H1 (cell line): ENCODE results near the gene RPS18. TPM values are rescaled to one million over a fixed set of nuclear protein-coding genes. Genes with fewer than 3 reads are reported as not detected.

Source experiments
- CTCF ChIA-PET: fragments of 300-600 bp; sonication (Branson Sonifier 250); formaldehyde crosslinking; loops from one replicate; lab custom pipeline; 2021; ENCODE audit not compliant: partially characterized antibody; lab: Charles Lee
- POLR2A ChIA-PET: fragments of 300-600 bp; sonication (Branson Sonifier 250); formaldehyde crosslinking; loops from one replicate; lab custom pipeline; 2021; ENCODE audit warnings: inconsistent platforms; ENCODE audit not compliant: partially characterized antibody; lab: Charles Lee
- DNase-seq, 2 experiments: peaks; one replicate each; pipeline versions ENCODE4 v3.0.0 to v3.0.0-alpha.2; 2010 to 2022; ENCODE audit warnings: low spot score in 2 of 2, low read depth in 1 of 2, mixed read lengths in 1 of 2
- FAIRE-seq: peaks from 2 replicates; lab custom pipeline; 2011; peaks lifted over from hg19 to GRCh38; lab: Jason Lieb, UNC
- H2AFZ ChIP-seq: 2 replicates; pipeline ENCODE4 v1.8.1; 2012; ENCODE audit warnings: low read length, inconsistent platforms
- H2AK5ac ChIP-seq: 2 replicates; pipeline ENCODE4 v1.6.1; 2013; ENCODE audit warnings: low read depth, low read length
- H2BK120ac ChIP-seq: replicated peaks from 2 replicates; pipeline ENCODE3; 2013; ENCODE audit warnings: low read depth, low read length, inconsistent platforms
- H2BK12ac ChIP-seq: 2 replicates; pipeline ENCODE4 v1.6.1; 2013; ENCODE audit warnings: low read depth, low read length
- H2BK15ac ChIP-seq: 2 replicates; pipeline ENCODE4 v1.6.1; 2013; ENCODE audit warnings: low read length
- H2BK20ac ChIP-seq: 2 replicates; pipeline ENCODE4 v1.6.1; 2013; ENCODE audit warnings: low read length
- H2BK5ac ChIP-seq: 2 replicates; pipeline ENCODE4 v1.6.1; 2013; ENCODE audit warnings: low read depth, low read length
- H3K14ac ChIP-seq: 2 replicates; pipeline ENCODE4 v1.6.1; 2013; ENCODE audit warnings: inconsistent platforms; ENCODE audit not compliant: insufficient read length
- H3K18ac ChIP-seq: 2 replicates; pipeline ENCODE4 v1.6.1; 2013; ENCODE audit warnings: low read length; ENCODE audit errors: extremely low read depth
- H3K23ac ChIP-seq: 2 replicates; pipeline ENCODE4 v1.6.1; 2013; ENCODE audit warnings: inconsistent platforms; ENCODE audit not compliant: insufficient read length
- H3K23me2 ChIP-seq: 2 replicates; pipeline ENCODE4 v1.6.1; 2013; ENCODE audit warnings: low read depth, low read length
- H3K27ac ChIP-seq: 2 replicates; pipeline ENCODE4 v1.6.1; 2011; ENCODE audit warnings: low read depth, low read length, inconsistent platforms
- H3K27me3 ChIP-seq, 4 experiments: replicated peaks in 1 of 4; 1 replicate in 1 of 4; 2 replicates in 3 of 4; pipeline versions ENCODE4 v1.6.1 to v1.8.1; 2011 to 2013; ENCODE audit warnings: low read length in 3 of 4, mild to moderate bottlenecking in 3 of 4, inconsistent platforms in 2 of 4, mixed read lengths in 2 of 4, moderate library complexity in 1 of 4; ENCODE audit not compliant: control insufficient read depth in 3 of 4, insufficient read depth in 3 of 4; ENCODE audit errors: extremely low read depth in 1 of 4
- H3K36me3 ChIP-seq, 4 experiments: 2 replicates each; pipeline versions ENCODE4 v1.6.1 to v1.8.1; 2011 to 2013; ENCODE audit warnings: mild to moderate bottlenecking in 4 of 4, low read length in 3 of 4, moderate library complexity in 2 of 4, control low read depth in 1 of 4, inconsistent platforms in 1 of 4; ENCODE audit not compliant: insufficient read depth in 4 of 4, control insufficient read depth in 2 of 4
- H3K4ac ChIP-seq: replicated peaks from 2 replicates; pipeline ENCODE3; 2013; ENCODE audit warnings: low read length, low read depth, mixed read lengths, inconsistent platforms; ENCODE audit not compliant: insufficient read length
- H3K4me1 ChIP-seq, 4 experiments: replicated peaks in 1 of 4; 1 replicate in 1 of 4; 2 replicates in 3 of 4; pipeline versions ENCODE4 v1.6.1 to v1.8.1; 2011 to 2013; ENCODE audit warnings: low read length in 3 of 4, inconsistent platforms in 2 of 4, mixed read lengths in 1 of 4; ENCODE audit not compliant: insufficient read depth in 4 of 4, control insufficient read depth in 3 of 4
- H3K4me2 ChIP-seq, 2 experiments: 2 replicates each; pipeline versions ENCODE4 v1.6.1 to v1.8.1; 2011 to 2013; ENCODE audit warnings: low read depth in 2 of 2, low read length in 2 of 2, control low read depth in 1 of 2, inconsistent platforms in 1 of 2, mild to moderate bottlenecking in 1 of 2; ENCODE audit not compliant: insufficient read depth in 1 of 2
- H3K4me3 ChIP-seq, 4 experiments: fragments of 200-600, 300-600 bp in 1 of 4; sonication (generic), shearing (Covaris generic), sonication (Bioruptor Twin) in 1 of 4; 2 replicates each; pipeline versions ENCODE4 v1.5.1 to v1.8.1; 2011 to 2016; ENCODE audit warnings: low read length in 4 of 4, low read depth in 3 of 4, control low read depth in 2 of 4, inconsistent platforms in 2 of 4, mild to moderate bottlenecking in 2 of 4, mixed read lengths in 1 of 4, moderate library complexity in 1 of 4; ENCODE audit not compliant: insufficient read depth in 2 of 4; ENCODE audit errors: extremely low read depth in 1 of 4
- H3K56ac ChIP-seq: replicated peaks from 2 replicates; pipeline ENCODE3; 2013; ENCODE audit warnings: low read depth, mild to moderate bottlenecking, mixed read lengths, low read length, inconsistent platforms; ENCODE audit not compliant: insufficient read length
- H3K79me1 ChIP-seq: 2 replicates; pipeline ENCODE4 v1.6.1; 2013; ENCODE audit warnings: low read depth, low read length, control low read depth
- H3K79me2 ChIP-seq, 2 experiments: 2 replicates each; pipeline versions ENCODE4 v1.6.1 to v1.8.1; 2012 to 2013; ENCODE audit warnings: low read length in 2 of 2, mild to moderate bottlenecking in 2 of 2, inconsistent platforms in 1 of 2; ENCODE audit not compliant: insufficient read depth in 2 of 2, control insufficient read depth in 1 of 2
- H3K9ac ChIP-seq, 4 experiments: replicated peaks in 1 of 4; 1 replicate in 1 of 4; 2 replicates in 3 of 4; pipeline versions ENCODE4 v1.6.1 to v1.8.1; 2011 to 2013; ENCODE audit warnings: low read depth in 3 of 4, low read length in 3 of 4, control low read depth in 2 of 4, mild to moderate bottlenecking in 2 of 4, moderate library complexity in 2 of 4, inconsistent platforms in 1 of 4; ENCODE audit errors: extremely low read depth in 1 of 4
- H3K9me3 ChIP-seq, 2 experiments: 2 replicates each; pipeline versions ENCODE4 v1.6.1 to v1.8.1; 2012 to 2013; ENCODE audit warnings: mild to moderate bottlenecking in 2 of 2, moderate library complexity in 2 of 2, control low read depth in 1 of 2, inconsistent platforms in 1 of 2, low read depth in 1 of 2, low read length in 1 of 2, mixed read lengths in 1 of 2; ENCODE audit not compliant: insufficient read depth in 2 of 2
- H4K20me1 ChIP-seq, 2 experiments: replicated peaks in 1 of 2; 2 replicates each; pipeline versions ENCODE3 to v1.8.1; 2011 to 2013; ENCODE audit warnings: inconsistent platforms in 2 of 2, low read length in 2 of 2, mild to moderate bottlenecking in 1 of 2; ENCODE audit not compliant: insufficient read depth in 2 of 2, control insufficient read depth in 1 of 2
- H4K5ac ChIP-seq: 2 replicates; pipeline ENCODE4 v1.6.1; 2013; ENCODE audit warnings: low read length, low read depth, mixed read lengths, inconsistent platforms; ENCODE audit not compliant: insufficient read length
- H4K8ac ChIP-seq: 2 replicates; pipeline ENCODE4 v1.8.0; 2013; ENCODE audit warnings: mild to moderate bottlenecking, moderate library complexity, low read length, inconsistent platforms; ENCODE audit not compliant: insufficient read depth; ENCODE audit errors: extremely low read depth
- H4K91ac ChIP-seq: replicated peaks from 2 replicates; pipeline ENCODE3; 2013; ENCODE audit warnings: low read length, mixed read lengths, inconsistent platforms; ENCODE audit not compliant: insufficient read length
- BACH1 ChIP-seq: IDR thresholded peaks from 2 replicates; pipeline ENCODE4 v1.6.1; 2012; ENCODE audit warnings: low read length, improper control_type of control experiment
- CEBPB ChIP-seq: IDR thresholded peaks from 2 replicates; pipeline ENCODE4 v1.6.1; 2012; ENCODE audit warnings: low read depth, low read length
- CHD1 ChIP-seq: IDR thresholded peaks from 2 replicates; pipeline ENCODE4 v1.6.1; 2012; ENCODE audit warnings: low read depth, low read length, improper control_type of control experiment
- CHD2 ChIP-seq: IDR thresholded peaks from 2 replicates; pipeline ENCODE4 v1.6.1; 2012; ENCODE audit warnings: low read length, improper control_type of control experiment
- CTBP2 ChIP-seq: IDR thresholded peaks from 2 replicates; pipeline ENCODE4 v1.7.0; 2011; ENCODE audit warnings: borderline replicate concordance, mild to moderate bottlenecking, moderate library complexity, mixed read lengths, low read length; ENCODE audit not compliant: insufficient read depth, insufficient read length
- EZH2 ChIP-seq: fragments of 200-600 bp; sonication (generic); IDR thresholded peaks from 2 replicates; pipeline ENCODE4 v1.7.1; 2012; ENCODE audit warnings: low read depth, mild to moderate bottlenecking, moderate library complexity, low read length, inconsistent platforms; ENCODE audit not compliant: severe bottlenecking
- GABPA ChIP-seq: IDR thresholded peaks from 2 replicates; pipeline ENCODE4 v1.6.1; 2011; ENCODE audit warnings: mild to moderate bottlenecking, low read length, moderate library complexity, borderline replicate concordance; ENCODE audit not compliant: insufficient read depth
- POLR2AphosphoS5 ChIP-seq: IDR thresholded peaks from 2 replicates; pipeline ENCODE4 v1.6.1; 2011; ENCODE audit warnings: low read depth, low read length
- SAP30 ChIP-seq: fragments of 300-600 bp; sonication (generic); IDR thresholded peaks from 2 replicates; pipeline ENCODE4 v1.7.1; 2012; ENCODE audit warnings: low read length, moderate library complexity, mild to moderate bottlenecking, inconsistent platforms; ENCODE audit not compliant: insufficient read depth, insufficient replicate concordance
- SUZ12 ChIP-seq: fragments of 200-600 bp; sonication (generic); IDR thresholded peaks from 2 replicates; pipeline ENCODE4 v1.6.1; 2012; ENCODE audit warnings: mild to moderate bottlenecking, inconsistent platforms, low read length, moderate library complexity, mixed read lengths
- TAF1 ChIP-seq: IDR thresholded peaks from 2 replicates; pipeline ENCODE4 v1.6.1; 2011; ENCODE audit warnings: mild to moderate bottlenecking, low read depth, low read length
- TBP ChIP-seq: IDR thresholded peaks from 2 replicates; pipeline ENCODE4 v1.6.1; 2011; ENCODE audit warnings: low read depth, low read length, improper control_type of control experiment
- WGBS, 2 experiments: shearing (Covaris generic) in 1 of 2; methylation state at CpG; one replicate each; pipeline versions ENCODE4 v1.1.6 to v1.1.7; 2013 to 2015; ENCODE audit warnings: low lambda C conversion rate in 2 of 2, mixed read lengths in 2 of 2, inconsistent platforms in 1 of 2, low coverage in 1 of 2, missing lambda C conversion rate in 1 of 2; ENCODE audit not compliant: insufficient replicate concordance in 2 of 2, insufficient coverage in 1 of 2, insufficient read length in 1 of 2; ENCODE audit errors: extremely low coverage in 1 of 2, missing lambda C conversion rate in 1 of 2; 5-methylcytosine and 5-hydroxymethylcytosine counted together
- polyA plus RNA-seq, 7 experiments: library from polyadenylated mRNA; depleted of rRNA in 3 of 7; stranded (reverse) in 5 of 7; unstranded in 2 of 7; fragments of >200 nt in 5 of 7; fragments of 200-250 nt in 2 of 7; gene quantifications; 1 replicate in 5 of 7; 2 replicates in 1 of 7; 4 replicates in 1 of 7; pipeline versions ENCODE4 v1.2.1 to v1.2.3, GENCODE V29; 2011 to 2013; ENCODE audit warnings: missing spikeins in 2 of 7, mixed read lengths in 2 of 7
- total RNA-seq: library from RNA; stranded (reverse); fragmentation: NEBNext Ultra II Directional; extraction: Animal tissue kit (Norgen Biotek cat#: 25700); gene quantifications from 2 replicates; pipeline ENCODE4 v1.2.1, GENCODE V29; 2021
- TF ChIP-seq, protein P1 (sequence below): IDR thresholded peaks from 2 replicates; pipeline ENCODE4 v1.6.1; 2012; ENCODE audit warnings: inconsistent platforms

RPS18 gene
- total and polyA plus RNA-seq, 2 of the 8 experiments (the other 6 are each of a cell fraction or from before 2014, with no cell fraction given), result 2,796 to 7,099 TPM

DNA sequence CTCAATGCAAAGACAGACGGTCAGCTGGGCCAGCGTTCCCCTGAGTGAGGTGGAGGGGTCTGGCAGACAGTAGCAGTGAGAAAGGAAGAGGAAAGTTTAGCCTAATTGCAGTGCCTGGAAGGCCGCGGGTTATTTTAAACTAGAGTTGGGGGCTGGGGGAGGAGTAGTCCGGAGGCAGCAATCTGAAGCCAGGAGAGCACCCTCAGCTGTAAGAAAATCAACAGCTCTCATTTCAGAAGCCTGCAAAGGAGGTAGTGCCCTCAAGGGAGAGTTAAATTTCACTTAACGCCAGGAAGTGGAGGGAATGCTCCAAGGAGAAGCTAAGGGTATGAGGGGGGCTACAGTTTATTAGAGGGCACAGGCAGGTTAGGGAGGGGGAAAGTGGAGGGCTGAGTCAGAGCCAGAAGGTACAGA lies 36.6 kb upstream of the RPS18 start:
- Histone ChIP-seq H2BK15ac (peak overlapping the region; percentile 46; the same call in 1 of the 2 replicates), H2BK120ac (no peak overlapping the region), H4K91ac (no peak overlapping the region), H2BK5ac (no peak overlapping the region), H3K4me1 (peaks cover 0 to 3% (median 2%) of the 10 kb centered on the region in 4 experiments; a peak in 3 of 7 replicates), H4K5ac (no peak overlapping the region), H2AFZ (peak overlapping the region; percentile 13; the same call in 1 of the 2 replicates), H3K9me3 (no peaks in the 10 kb centered on the region), H2BK12ac (peak overlapping the region; percentile 43; the same call in 1 of the 2 replicates), H3K79me2 (no peaks in the 10 kb centered on the region), H3K4ac (no peak overlapping the region), H3K9ac (no peak overlapping the region), H3K79me1 (no peaks in the 10 kb centered on the region), H3K4me2 (peak overlapping the region in 1 of 2 experiments; percentile 11; a peak in 2 of 4 replicates), H3K14ac (no peak overlapping the region), H3K56ac (no peak overlapping the region), H4K20me1 (no peaks in the 10 kb centered on the region), H2AK5ac (no peak overlapping the region; the same call in 1 of the 2 replicates), H3K23ac (no peak overlapping the region), H3K27ac (no peak overlapping the region), H2BK20ac (no peak overlapping the region), H3K18ac (no peak overlapping the region), H3K36me3 (no peaks in the 10 kb centered on the region), H4K8ac (no peak overlapping the region), H3K23me2 (no peaks in the 10 kb centered on the region), H3K4me3 (no peak overlapping the region), H3K27me3 (peaks cover 0 to 3% (median 0%) of the 10 kb centered on the region in 4 experiments; a peak in 1 of 7 replicates)
- WGBS, 2 experiments, result 42% methylated on average over 6 of the region's 6 CpGs; no CpG with 5 or more reads in 1 of the 2 experiments
- FAIRE-seq (no peak), DNase-seq (no peak)
- CTCF ChIA-PET, result interaction anchor here (0.6 to 11.0 kb wide), 10 partner anchors 8 to 251 kb away, joined by 3 to 107 read pairs (median 3); no protein-coding TSS in a partner anchor
- POLR2A ChIA-PET, result interaction anchor here (1.6 to 1.8 kb wide), 2 partner anchors 13 to 36 kb away, joined by 7 to 9 read pairs; partner anchors contain the start of genes RPS18 and VPS52
- TF ChIP-seq SAP30, result no peak
- TF ChIP-seq SUZ12, result no peak
- no peak for TF ChIP-seq TAF1
- no peak for TF ChIP-seq POLR2AphosphoS5
- no peak for TF ChIP-seq CHD2
- no peak for TF ChIP-seq CHD1
- TF ChIP-seq TBP, result no peak
- TF ChIP-seq CTBP2, result no peak
- no peak for TF ChIP-seq EZH2
- no peak for TF ChIP-seq CEBPB
- TF ChIP-seq BACH1, result no peak
- TF ChIP-seq, protein P1, sequence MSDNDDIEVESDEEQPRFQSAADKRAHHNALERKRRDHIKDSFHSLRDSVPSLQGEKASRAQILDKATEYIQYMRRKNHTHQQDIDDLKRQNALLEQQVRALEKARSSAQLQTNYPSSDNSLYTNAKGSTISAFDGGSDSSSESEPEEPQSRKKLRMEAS, result no peak
- no peak for TF ChIP-seq GABPA
